HG03565 (cell line): ENCODE measurements around the gene TSKU.
A peak's percentile ranks its signal among the peaks of the same experiment; 100 is the strongest.
"Not testable (repeated sequence)": the region's sequence is repeated elsewhere in the genome, so short reads cannot be mapped to it uniquely, and the experiment has no call there.

ENCODE experiments used
- ATAC-seq: cut with Tn5 transposase; IDR thresholded peaks from one replicate; pipeline ENCODE4 v1.9.1; 2021; ENCODE audit warnings: mild to moderate bottlenecking, moderate library complexity; ENCODE audit not compliant: unreplicated experiment

The TSKU gene

DNA sequence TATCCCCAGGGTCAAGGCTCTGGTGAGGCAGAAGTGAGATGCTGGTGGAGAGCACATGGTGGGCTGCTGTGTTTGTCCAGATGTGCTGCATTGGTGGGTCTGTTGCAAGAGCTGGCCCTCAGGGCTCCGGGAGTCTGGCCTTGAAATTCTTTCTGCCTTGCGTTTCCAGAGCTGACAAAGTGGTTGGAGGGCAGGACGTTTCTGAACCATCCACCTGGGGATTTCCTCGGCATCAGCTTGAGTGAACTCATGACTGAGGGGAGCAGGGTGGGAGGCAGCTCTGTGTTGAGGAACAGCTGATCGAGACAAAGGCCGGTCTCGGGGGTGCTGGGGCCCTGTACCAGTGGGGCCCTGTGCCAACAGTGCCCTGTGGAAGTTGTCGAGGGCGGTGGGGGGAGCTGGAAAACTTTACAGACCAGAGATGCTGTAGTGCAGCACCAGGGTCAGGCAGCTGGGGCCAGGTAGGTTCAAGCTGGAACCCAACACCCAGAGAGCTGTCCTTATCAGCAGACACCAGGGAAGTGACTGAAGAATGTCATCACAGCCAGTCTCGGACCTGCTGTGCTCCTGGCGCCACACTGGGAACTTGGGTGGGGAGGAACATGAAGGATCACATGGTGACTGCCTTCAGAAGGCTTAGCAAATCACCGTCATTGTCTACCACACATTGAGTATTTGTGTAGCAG is 4.9 kb downstream of the TSKU start:
- ATAC-seq, result no peak

DNA sequence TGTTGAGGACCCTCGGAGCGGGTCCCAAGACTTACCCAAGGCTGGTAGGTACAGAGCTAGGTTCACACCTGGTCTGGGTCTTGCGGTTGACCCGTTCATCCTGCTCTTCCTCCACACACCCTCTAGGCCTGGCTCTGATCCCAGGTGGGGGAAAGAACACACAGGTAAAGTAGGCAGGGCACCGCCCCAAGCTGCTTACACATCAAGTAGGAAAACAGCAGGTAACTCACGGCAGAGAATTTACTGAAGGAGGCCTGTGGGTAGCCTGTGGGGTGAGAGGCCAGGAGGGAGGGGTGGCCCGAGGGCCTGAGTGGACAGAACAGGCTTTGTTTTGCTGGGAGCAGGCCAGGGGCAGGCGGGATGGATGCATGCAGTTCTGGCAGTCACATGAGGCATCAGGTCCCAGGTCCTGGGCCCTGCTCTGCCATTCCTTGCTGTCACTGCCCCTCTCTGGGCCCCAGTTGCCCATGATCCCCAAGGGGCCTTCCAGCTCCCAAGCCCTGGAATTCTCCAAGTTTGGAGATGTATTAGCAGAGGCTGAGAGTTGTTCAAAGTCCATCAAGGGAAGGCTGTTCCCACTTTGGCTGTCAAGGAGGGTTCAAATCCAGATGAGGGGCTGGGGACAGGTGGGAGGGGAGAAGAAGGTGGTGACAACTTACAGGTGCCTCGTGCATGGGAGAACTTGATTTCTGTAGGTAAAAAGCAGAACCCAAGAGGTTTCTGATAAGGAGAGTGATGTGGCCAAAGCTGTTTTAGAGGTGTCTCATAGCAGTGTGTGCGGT is 5.7 kb downstream of the TSKU start:
- ATAC-seq, result no peak

GRCh38 chr11:76789443-76789719 is 6.2 kb downstream of the TSKU start:
- no peak for ATAC-seq

GRCh38 chr11:76790251-76790650 is 7.1 kb downstream of the TSKU start:
- ATAC-seq, result no peak

DNA sequence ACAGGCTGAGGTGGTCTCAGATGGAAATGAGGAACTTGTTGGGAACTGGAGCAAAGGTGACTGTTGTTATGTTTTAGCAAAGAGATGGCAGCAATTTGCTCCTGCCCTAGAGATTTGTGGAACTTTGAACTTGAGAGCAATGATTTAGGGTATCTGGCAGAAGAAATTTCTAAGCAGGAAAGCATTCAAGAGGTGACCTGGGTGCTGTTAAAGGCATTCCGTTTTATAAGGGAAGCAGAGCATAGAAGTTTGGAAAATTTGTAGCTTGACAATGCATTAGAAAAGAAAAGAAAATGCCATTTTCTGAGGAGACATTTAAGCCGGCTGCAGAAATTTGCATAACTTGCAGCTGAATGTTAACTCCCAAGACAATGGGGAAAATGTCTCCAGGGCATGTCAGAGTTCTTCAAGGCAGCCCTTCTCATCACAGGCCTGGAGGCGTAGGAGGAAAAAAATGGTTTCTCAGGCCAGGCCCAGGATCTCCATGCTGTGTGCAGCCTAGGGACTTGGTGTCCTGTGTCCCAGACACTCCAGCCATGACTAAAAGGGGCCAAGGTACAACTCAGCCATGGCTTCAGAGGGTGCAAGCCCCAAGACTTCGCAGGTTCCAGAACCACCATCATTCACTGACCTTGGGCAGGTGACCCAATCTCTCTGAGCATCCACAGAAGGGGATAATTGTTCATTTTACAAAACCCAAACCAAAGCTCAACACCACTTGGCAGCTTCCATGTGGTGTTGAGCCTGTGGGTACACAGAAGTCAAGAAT is 8.0 kb downstream of the TSKU start:
- not testable (repeated sequence) for ATAC-seq

GRCh38 chr11:76791861-76792260 is 8.7 kb downstream of the TSKU start:
- ATAC-seq, result no peak

GRCh38 chr11:76792505-76793264 is 9.5 kb downstream of the TSKU start:
- ATAC-seq, result no peak

- no peak for ATAC-seq
These were observed 10.5 kb downstream of the TSKU start for GRCh38 chr11:76793391-76794291.

DNA sequence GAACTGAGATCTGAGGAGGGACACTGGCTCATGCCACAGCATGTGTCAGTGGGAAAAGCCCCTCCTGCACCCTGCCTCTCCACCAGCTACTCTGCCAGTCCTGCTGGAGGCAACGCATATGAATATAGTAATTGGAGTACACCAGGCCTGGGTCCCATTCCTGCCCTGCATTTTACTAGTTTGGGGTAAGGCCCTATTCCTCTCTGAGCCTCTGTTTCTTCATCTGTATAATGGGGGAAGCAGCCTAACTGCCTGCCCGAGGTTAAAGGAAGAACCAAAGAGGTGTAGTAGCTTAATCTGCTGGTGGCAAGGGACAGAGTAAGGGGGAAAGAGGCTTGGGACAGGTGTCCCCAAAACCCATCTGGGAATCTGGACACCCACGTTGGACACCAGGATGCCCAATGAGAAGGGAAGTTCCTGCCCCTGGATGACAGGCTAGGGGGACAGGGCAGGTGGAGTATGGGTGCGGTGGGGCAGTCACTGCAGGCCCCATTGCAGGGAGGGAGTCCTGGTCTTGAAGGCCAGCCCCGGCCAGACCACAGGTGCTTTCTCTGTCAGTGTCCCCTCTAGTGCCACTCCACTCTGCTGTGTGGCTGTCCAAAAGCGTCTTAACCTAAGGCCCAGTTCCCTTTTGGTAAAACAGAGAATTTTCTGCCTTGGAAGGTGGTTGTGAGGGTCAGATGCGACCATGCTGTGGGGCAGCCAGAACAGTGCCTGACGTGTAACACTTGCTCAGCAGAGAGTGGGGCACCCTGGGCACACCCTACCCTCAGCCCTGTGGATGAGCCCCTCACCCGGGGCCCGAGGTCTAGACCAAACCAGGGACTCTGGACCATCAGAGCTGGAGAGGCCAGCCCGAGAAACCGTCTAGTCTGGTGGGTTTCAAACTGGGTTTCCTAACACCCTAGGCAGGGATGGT is 11.5 kb downstream of the TSKU start:
- no peak for ATAC-seq

GRCh38 chr11:76795290-76795935 is 12.3 kb downstream of the TSKU start:
- ATAC-seq, result no peak

- ATAC-seq, result no peak
These were observed 12.8 kb downstream of the TSKU start for GRCh38 chr11:76795936-76796441.

DNA sequence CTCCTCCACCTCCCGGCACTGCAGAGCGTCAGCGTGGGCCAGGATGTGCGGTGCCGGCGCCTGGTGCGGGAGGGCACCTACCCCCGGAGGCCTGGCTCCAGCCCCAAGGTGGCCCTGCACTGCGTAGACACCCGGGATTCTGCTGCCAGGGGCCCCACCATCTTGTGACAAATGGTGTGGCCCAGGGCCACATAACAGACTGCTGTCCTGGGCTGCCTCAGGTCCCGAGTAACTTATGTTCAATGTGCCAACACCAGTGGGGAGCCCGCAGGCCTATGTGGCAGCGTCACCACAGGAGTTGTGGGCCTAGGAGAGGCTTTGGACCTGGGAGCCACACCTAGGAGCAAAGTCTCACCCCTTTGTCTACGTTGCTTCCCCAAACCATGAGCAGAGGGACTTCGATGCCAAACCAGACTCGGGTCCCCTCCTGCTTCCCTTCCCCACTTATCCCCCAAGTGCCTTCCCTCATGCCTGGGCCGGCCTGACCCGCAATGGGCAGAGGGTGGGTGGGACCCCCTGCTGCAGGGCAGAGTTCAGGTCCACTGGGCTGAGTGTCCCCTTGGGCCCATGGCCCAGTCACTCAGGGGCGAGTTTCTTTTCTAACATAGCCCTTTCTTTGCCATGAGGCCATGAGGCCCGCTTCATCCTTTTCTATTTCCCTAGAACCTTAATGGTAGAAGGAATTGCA is 13.5 kb downstream of the TSKU start:
- ATAC-seq, result no peak

DNA sequence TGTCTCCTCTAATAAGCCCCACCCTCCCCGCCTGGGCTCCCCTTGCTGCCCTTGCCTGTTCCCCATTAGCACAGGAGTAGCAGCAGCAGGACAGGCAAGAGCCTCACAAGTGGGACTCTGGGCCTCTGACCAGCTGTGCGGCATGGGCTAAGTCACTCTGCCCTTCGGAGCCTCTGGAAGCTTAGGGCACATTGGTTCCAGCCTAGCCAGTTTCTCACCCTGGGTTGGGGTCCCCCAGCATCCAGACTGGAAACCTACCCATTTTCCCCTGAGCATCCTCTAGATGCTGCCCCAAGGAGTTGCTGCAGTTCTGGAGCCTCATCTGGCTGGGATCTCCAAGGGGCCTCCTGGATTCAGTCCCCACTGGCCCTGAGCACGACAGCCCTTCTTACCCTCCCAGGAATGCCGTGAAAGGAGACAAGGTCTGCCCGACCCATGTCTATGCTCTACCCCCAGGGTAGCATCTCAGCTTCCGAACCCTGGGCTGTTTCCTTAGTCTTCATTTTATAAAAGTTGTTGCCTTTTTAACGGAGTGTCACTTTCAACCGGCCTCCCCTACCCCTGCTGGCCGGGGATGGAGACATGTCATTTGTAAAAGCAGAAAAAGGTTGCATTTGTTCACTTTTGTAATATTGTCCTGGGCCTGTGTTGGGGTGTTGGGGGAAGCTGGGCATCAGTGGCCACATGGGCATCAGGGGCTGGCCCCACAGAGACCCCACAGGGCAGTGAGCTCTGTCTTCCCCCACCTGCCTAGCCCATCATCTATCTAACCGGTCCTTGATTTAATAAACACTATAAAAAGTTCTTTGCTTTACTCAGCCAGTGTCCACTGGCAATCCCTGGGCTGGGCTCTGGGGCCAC is 14.4 kb downstream of the TSKU start:
- no peak for ATAC-seq

GRCh38 chr11:76798202-76798581 is 15.0 kb downstream of the TSKU start:
- no peak for ATAC-seq

DNA sequence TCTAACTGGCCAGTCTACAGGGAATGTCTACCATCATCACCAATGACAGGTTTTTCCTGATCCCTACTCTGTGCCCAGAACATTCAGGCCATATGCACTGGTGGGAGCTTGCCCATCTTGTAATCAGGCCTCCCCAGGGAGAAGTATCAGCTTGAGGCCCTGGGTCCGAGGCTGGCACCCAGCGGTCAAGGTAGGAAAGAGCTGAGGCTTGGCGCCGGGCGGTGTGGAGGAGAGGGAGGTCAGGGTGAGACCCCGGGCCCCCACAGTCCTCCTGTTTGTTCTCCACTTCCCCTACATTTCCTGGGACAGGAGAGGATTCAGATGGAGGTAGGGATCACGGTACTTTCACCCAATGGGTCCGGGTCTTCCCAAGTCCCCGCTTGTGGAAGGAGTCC is 15.5 kb downstream of the TSKU start:
- ATAC-seq, result no peak

DNA sequence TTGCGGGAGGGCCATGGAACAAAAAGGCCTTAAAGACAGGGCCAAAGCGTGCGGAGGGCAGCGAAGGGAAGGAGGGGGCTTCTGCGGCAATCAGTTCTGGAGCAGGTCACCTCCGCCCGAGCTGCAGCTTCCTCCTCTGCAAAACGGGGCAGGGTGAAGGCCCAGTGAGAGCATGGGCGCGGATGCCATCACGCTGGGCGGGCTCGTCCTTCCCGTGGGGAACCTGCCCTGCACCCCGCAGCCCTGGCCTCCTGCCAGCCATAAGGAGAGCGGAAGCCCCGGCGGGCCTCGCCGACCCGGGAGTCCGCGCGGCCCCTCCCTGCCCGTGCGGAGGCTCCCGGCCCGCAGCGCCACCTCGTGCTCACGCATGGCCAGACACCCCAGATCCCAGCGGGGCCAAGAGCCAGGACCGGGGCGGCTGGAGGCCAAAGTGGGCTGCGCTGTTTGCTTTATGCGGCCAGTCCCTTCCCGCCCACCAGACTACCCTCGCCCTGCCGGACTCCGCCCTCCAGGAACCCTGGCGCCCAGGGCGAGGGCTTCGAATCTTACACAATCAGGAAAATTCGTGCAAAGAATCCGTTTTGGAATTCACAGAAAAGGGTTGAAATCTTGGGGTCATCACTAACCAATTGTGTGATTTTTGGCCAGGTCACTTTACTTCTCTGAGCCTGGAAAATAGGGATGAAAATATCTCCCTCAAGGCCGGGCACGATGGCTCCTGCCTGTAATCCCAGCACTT is 16.1 kb downstream of the TSKU start:
- peak; percentile 65 for ATAC-seq
